NOMO-1 treated with DMSO at 0.1 percent for 48 hours (cell line): ENCODE measurements around the gene SMIM14.
"Not testable (repeated sequence)": the region's sequence is repeated elsewhere in the genome, so short reads cannot be mapped to it uniquely, and the experiment has no call there.

Experiments
- DNase-seq: peaks from one replicate; lab custom pipeline; 2025; ENCODE audit not compliant: unreplicated experiment; lab: John Stamatoyannopoulos, UW

The SMIM14 gene

DNA sequence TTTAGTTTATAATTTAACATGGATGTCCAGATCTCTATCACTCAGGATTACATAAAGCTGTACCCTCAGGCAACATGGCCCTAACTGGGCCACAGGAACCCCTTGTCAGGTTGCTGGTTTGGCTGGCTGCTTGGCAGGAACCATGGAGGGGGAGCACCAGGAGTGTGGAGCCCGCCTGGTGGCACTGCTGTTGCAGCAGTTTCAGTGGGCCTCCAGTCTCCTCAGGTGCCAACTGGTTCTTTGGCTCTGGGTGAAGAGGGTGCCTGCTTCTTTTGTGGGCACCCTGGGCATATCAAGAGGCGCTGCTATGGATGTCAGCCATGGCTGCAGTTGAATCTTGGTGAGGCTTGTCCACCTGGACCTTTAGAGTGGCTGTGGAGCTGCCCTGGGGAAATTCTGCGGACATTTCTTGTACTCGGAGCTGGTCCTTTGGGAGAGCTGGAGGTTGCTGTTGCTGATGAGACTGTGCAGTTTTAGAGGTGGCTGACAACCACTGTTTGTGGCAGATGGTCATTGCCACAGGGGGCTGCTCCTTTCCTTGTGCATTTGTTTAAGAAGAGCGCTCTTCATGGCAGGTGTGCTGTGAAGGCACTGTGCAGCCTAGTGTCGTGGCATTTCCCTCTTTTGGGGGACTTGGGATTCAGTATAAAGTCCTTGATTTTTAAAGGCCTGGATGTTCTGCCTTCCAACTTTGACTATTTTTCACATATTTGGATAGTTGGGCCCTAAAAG, 10.3 kb upstream of the SMIM14 start:
- no peak for DNase-seq

DNA sequence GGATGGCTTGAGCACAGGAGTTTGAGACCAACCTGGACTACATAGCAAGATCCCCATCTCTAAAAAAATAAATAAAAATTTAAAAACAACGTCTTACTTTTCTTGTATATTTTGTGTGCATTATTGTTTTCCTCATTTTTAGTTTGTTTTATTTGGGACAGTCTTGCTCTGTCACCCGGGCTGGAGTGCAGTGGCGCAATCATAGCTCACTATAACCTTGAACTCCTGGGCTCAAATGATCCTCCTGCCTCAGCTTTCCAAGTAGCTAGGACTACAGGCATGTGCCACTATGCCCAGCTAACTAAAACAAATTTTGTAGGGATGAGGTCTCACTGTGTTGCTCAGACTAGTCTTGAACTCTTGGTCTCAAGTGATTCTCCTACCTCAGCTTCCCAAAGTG, 9.5 kb upstream of the SMIM14 start:
- DNase-seq = no peak

DNA sequence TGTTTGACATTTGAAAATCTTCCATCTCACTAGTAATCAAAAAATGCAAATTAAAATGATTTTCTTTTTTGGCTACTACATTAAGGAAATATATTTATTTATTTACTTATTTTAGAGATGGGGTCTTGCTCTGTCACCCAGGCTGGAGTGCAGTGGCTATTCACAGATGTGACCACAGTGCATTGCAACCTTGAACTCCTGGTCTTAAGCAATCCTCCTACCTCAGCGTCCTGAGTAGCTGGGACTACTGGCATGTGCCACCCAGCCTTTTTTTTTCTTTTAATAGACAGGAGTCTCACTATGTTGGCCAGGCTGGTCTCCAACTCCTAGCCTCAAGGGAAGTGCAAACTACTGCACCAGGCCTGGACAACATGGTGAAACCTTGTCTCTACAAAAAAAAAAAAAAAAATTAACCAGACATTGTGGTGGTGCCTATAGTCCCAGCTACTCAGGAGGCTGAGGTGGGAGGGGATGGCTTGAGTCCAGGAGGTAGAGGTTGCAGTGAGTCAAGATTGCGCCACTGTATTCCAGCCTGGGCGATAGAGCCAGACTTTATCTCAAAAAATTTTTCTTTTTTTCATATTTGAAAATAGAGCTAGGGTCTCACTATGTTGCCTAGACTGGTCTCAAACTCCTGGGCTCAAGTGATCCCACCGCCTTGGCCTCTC, 4.4 kb upstream of the SMIM14 start:
- no peak for DNase-seq

DNA sequence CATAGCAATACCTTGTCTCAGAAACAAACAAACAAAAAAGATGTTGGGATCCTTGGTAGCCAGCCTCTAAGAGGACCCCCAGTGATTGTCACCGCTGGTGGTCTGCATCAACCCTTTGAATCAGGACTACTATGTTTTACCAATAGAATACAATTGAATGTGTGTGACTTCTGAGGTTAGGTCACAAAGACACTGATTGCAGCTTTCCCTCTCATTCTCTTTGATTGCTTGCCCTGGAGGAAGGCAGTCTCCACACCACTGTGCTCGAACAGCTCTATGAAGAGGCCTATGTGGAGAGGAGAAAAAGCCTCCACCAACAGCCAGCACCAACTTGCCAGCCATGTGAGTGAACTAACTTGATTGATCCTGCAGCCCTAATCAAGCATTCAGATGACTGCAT, 2.8 kb upstream of the SMIM14 start:
- DNase-seq = no peak

DNA sequence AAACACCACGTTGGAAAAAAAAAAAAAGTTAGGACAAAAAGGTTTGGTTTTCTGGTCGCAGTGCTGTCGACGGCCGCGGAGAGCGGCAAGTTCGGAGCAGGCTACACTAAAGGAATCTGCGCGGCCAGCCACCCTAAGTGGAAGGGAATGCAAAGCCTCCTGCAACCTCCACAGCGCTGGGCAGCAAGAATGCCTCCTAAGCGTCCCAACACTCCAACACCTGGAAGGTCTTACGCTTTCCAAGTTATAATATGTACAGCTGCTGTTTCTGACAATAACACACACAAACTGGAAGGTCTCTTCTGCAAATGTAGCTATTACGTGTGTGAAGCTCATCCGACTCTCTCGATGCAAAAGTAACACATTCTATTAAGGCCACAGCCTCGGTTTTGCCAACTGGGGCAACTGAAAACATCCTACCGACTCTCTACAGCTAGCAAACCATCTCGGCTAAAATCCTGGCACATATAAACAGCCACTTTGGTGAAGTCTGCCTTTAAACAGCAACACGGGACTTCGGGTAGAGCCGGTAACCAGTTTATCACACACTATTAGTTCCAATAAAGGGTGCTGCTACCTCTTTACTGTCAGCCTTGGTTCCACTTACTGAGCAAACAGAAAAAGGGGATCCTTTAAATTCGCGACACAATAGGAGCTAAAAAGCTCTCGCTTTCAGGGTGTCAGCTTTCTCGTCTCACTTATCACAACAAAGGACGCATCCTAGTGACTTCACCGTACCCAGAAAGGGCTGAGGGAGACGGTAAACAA, 895 bp downstream of the SMIM14 start:
- peak; percentile 52 for DNase-seq

DNA sequence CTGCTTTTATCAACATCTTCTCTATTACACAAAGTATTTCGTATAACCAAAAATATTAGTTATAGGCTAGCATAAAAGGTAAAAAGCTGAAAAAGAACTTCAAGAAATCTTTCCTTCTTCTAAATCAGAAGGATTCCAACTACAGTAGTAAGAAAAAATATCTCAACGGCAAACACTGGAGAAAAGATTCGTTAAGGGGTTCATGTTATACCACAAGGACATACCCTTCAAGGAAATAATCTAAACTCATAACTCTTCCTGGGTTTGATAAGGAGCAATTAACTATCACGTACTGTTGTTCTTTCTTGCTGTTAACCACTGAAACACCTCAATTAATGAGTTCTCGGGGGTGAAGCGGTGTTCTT, 1.5 kb downstream of the SMIM14 start:
- no peak for DNase-seq

DNA sequence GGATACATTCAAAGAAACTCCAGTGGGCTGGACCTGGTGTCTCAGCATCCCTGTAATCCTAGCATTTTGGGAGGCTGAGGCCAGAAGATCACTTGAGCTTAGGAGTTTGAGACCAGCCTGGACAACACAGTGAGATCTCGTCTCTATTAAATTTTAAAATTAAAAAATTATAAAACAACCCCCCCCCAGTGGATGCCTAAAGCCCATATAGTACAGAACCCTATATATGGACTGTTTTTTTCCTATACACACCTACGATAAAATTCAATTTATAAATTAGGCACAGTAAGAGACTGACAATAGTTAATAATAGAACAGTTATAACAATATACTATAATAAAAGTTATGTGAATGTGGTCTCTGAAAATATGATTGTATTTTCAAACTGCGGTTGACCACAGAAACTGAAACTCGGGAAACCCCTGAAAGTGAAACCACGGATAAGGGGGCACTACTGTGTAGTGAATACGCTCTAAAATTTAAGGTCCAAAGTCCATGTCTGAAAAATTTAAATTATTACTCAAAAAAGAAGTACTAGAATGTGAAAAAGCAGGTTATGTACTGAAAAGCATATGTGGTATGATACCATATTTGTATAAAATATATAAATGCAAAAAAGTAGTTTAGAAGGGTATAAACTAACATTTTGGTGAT, 2.0 kb downstream of the SMIM14 start:
- DNase-seq = peak; percentile 36

DNA sequence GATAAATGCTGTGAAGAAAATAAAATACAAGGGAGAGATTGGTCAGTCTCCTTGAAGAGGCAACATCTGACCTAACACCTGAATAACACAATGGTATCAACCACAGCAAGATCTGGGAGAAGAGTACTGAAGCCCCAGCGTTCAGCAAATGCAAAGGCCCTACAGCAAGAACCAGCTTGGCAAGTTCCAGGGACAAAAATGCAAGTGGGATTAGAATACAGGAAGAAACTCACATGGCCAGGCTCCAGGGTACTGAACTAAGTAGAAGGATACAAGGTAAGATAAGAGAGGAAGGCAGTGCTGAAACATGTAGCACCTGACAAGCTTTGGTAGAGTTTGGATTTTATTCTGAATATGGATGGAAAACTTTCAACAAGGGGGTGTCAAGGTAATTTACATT, 3.6 kb downstream of the SMIM14 start:
- DNase-seq = no peak

DNA sequence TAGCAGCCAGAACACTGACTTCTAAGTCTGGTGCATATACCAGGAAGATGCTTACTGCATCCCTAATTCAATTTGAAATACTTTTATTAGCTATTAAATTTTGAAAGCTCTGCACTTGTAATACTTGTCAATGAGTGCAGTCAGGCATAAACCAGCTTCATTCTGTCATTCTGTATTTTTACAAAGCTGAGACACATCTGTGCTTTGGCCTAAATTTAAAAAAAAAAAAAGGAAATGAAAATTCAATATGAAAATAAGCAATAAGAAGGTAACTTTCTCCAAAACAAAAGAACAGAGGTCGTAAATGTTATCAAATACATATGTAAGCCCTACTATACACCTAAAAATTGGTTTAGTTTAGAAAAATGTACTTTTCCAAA, 7.0 kb downstream of the SMIM14 start:
- DNase-seq = no peak

DNA sequence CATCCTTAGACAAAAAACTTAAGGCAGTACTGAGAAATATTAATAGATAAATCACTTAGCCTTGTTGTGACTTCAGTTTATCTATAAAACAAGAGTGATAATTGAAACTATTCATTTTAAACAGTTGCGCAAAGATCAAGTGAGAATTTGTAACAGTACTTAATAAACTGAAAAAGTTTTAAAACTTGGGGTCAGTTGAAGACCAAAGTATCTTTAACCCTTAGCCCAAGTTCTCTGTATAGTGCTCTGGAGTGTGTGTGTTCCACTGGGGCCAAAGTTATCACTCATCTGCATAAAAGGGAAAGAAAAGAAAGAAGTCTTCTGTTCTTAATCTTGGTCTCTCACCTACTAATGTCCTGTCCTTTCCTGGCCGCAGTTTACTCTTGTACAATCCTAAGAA, 11.3 kb downstream of the SMIM14 start:
- no peak for DNase-seq

DNA sequence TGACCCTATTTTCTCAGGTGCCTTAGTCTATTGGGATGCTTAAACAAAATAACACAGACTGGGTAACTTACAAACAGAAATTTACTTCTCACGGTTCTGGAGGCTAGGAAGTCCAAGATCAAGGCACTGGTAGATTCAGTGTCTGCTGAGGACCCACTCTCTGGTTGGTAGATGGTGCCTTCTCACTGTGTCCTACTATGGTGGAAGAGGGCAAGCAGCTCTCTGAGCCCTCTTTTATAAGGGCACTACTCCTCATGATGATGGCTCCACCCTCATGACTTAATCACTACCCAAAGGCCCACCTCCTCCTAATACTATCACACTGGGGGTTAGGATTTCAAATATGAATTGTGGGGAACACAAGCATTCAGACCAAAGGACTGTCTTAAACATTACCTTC, 11.8 kb downstream of the SMIM14 start:
- DNase-seq = no peak

DNA sequence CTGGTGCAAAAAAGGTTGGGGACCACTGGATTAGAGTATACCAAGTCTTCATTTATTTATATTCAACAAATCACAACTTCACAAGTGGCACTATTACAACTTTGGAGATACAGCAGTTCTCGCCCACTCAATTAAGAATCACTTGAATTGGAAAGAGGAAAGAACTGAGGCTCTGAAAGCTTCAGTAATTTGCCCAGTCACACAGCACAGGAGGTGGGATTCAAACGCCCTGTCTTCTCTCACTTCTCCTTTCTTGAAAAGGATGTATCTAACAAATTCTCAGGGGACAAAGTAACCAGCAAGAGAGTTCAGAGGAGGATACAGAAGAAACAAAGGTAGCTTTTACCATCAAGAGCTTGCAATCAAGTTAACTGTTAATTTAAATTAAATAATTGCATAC, 12.4 kb downstream of the SMIM14 start:
- DNase-seq = peak; percentile 88

DNA sequence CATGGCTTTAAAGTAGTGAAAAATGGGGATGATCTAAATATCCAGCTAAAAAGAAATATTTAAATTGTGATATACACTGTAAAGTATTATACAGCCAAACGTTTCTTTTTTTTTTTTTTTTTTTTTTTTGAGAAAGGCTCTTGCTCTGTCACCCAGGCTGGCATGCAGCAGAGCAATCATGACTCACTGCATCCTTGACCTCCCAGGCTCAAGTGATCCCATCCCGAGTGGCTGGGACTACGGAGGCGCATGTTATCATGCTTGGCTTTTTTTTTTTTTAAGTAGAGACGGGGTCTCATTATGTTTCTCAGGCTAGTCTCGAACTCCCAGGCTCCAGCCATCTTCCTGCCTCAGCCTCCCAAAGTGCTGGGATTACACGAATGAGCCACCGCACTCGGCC, 17.1 kb downstream of the SMIM14 start:
- no peak for DNase-seq

DNA sequence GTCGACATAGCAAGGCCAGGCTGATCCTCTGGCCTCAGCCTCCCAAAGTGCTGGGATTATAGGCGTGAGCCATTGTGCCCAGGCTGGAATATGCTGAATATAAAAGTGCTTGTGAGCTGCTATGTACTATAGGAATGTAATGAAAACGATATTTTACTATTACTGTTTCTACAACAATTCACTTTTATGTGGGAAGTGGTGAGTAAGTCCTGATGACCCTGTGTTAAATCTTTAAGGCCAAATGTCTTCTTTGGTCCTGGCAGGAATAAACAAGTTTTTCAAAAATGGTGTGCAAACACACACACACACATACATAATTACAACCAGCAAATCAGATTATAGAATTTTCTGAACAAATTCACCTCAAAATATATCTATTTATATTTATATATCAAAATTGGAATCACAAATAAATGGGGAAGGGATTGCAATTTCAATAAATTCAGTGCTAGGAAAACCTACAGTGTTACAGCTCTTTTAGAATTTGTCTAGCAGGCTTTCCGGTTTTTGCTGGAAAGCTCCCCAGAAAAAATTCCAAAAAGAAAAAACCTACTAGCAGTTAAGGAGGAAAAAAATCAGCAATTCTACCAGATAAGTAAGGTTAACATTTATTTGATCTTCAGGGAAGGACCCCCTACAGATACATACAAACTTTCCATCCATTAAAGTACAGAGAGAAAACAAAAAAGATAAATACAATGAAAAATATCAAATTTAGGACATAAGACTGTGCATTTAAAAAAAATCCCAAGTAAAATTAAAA, 17.9 kb downstream of the SMIM14 start:
- no peak for DNase-seq

DNA sequence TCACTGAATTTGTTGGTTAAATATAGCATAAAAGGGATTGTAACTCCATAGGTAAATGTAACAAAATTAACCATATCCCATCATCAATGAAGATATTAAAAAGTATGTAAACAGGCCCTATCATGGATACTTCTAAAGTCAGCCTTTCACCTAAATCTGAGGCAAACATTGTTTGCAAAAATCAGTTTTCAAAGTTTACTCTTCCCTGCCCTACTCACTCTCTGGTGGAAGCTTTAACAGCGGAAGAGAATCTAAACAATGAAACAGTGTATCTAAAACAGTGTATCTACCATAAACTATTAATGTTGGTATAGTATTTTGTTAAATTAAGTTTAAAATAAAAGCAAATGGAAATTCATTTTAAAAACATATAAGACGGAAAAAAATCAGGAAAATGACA, 21.1 kb downstream of the SMIM14 start:
- DNase-seq = no peak

DNA sequence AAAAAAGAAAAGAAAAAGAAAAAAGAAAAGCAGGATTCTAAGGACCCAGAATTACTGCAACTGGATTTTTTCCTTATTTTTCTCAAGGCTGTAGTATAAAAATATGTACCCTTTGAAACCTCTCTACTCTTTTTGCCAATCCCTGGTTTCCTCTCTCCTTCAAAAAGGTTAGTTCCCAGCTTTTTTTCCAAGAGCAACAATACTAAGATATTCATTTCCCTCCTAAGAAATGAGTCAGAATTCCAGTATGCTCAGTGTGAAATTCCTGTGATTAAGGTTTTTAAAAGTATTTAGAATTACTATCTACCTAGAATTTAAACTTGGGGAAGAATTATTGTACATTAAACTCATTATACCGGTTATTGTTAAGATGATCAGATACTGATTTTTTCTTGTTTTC, 22.0 kb downstream of the SMIM14 start:
- DNase-seq = no peak

DNA sequence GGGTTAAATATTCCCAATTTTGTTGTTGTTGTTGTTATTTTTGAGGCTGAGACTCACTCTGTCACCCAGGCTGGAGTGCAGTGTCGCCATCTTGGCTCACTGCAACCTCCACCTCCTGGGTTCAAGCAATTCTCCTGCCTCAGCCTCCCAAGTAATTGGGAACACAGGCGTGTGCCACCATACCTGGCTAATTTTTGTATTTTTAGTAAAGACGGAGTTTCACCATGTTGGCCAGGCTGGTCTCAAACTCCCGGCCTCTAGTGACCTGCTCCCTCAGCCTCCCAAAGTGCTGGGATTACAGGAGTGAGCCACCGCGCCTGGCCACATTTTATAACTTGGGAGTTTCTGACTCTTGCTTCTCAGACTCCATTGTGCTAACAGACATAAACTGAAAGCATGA, 22.6 kb downstream of the SMIM14 start:
- DNase-seq = not testable (repeated sequence)

DNA sequence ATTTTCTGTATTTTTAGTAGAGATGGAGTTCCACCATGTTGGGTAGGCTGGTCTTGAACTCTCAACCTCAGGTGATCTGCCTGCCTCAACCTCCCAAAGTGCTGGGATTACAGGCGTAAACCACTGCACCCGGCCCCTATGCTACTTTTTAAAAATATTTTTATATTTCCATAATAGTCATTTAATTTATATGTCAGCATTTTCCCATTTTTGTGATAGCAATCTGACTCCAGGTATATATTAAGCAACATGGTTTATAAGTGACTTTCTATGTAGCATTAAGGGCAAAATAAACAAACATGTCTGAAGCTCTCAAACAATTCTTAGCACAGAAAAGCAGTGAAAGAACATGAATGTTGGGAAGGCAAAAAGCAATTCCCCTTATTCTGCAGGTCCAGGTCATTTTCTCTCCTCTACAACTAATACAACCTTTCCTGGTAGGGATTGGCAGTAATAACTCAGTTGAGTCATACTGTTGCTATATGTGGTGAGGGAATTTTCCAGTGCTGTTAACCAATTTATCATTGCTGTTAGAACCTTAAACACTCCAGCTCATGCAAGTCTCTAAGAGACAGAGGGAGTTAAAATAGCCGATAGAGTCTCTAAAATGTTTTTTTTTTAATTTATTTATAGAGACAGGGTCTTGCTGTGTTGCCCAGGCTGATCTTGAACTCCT, 24.0 kb downstream of the SMIM14 start:
- peak; percentile 53 for DNase-seq

DNA sequence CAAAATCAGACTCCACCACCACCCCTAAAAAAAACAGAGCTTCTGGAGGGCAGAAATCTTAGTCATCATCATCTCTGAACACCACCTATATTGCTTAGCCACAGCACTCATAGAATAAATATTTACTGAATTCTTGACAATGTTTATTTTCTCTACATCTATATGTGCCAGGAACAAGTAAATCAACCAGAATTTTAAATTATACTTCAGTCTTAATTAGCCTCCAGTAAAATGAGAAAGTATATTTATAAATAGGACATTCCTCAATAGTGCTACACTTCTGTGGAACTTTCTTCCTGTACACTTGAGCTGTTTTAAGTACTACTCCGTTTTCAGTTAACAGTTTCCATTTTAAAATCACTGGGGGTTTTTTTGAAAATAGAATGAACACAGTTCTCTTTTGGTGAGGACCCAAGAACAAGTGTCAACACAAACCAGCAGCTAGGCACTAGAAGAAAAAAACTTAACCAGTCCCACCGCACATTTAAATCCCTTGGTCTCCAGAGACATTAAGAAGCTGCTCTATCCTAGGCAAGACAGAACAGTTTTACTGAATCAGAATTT, 25.5 kb downstream of the SMIM14 start:
- no peak for DNase-seq

DNA sequence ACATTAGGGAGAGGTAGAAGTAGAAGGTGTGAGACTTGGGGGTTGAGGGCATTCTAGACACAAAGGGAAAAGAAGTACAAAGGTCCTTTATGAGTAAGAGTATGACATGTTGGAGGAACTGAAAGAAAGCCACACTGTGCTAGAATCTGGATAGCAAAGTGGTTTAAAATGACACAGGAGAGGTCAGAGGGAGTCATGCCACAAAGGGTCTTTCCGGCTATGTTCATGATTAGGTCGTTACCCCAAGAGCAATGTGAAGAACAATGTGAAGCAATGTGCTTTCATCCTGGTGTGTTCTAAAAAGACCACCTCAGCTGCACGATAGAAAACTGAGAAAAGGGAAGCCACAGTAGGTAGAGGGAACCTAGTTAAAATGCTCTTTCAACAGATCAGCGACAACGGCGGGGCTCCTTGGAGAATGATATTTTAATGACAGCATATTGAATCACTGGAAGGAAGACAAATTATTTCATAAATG, 29.2 kb downstream of the SMIM14 start:
- DNase-seq = peak; percentile 96
